ENCODE measurements around the gene DCP1A. TPM values are rescaled to one million over a fixed set of nuclear protein-coding genes. Genes with fewer than 3 reads are reported as not detected.
A peak's percentile ranks its signal among the peaks of the same experiment; 100 is the strongest.

DCP1A gene
- total and polyA plus RNA-seq, 9 of the 15 experiments (the other 6 are each of a cell fraction or from before 2014, with no cell fraction given): 6.6 to 33.7 (median 13.3) TPM

- no peak for DNase-seq (ENCODE audit: extremely low read depth in 1 of 4, low spot score in 3 of 4)
- no peak overlapping the region for H2AFZ ChIP-seq (ENCODE audit: low read depth, low read length)
- H3K79me2 ChIP-seq (ENCODE audit: control insufficient read depth, insufficient read depth, low read length): peaks cover 49% of the 10 kb centered on the region
- H3K9me3 ChIP-seq (replicated peaks; ENCODE audit: control insufficient read depth, insufficient read depth, low read depth, low read length): no peaks in the 10 kb centered on the region
- H3K27me3 ChIP-seq (ENCODE audit: control insufficient read depth in 2 of 2, insufficient read depth in 2 of 2, low read length in 2 of 2): no peaks in the 10 kb centered on the region
- peaks cover 7 to 28% of the 10 kb centered on the region in 2 experiments for H3K4me1 ChIP-seq (replicated peaks in 1 of 2; ENCODE audit: control insufficient read depth in 2 of 2, insufficient read depth in 2 of 2, low read length in 2 of 2)
- TF ChIP-seq POLR2G (IDR thresholded peaks at IDR 0.05; ENCODE audit: low read depth, low read length) (0 out of 2 replicates have a peak, but pooled peaks have one; percentile 12), GTF3C2 (IDR thresholded peaks at IDR 0.05; ENCODE audit: borderline replicate concordance, extremely low read depth, insufficient read length) (no peak), ZKSCAN1 (IDR thresholded peaks at IDR 0.05; ENCODE audit: low read depth, low read length) (no peak)
- intact Hi-C loops (cut with micrococcal nuclease) (no loop called here), in situ Hi-C loops (cut with MboI) (no loop called here)
- POLR2A ChIA-PET: interaction anchor here (0.6 kb wide), 1 partner anchor 11 kb away, joined by 3 read pairs; no protein-coding TSS in a partner anchor
- peaks cover 86% of the 10 kb centered on the region for H3K36me3 ChIP-seq (ENCODE audit: control insufficient read depth, insufficient read depth, low read length)
- H3K9ac ChIP-seq (ENCODE audit: insufficient read depth in 1 of 2, low read depth in 2 of 2, low read length in 2 of 2): no peak overlapping the region; a peak in 2 of 4 replicates
- no TSS peak for BruUV-seq (replicated peaks)
- H3K4me2 ChIP-seq (ENCODE audit: insufficient read depth, low read length): no peak overlapping the region
- CTCF ChIA-PET (ENCODE audit: low intra/inter-chr PET ratio): no interaction called here
- H3K9me1 ChIP-seq (ENCODE audit: control insufficient read depth, insufficient read depth, low read length): no peaks in the 10 kb centered on the region
- H3K4me3 ChIP-seq: no peak overlapping the region
- no peak for FAIRE-seq
- peaks cover 23% of the 10 kb centered on the region for H4K20me1 ChIP-seq (replicated peaks; ENCODE audit: control insufficient read depth, insufficient read depth, low read length)
- ATAC-seq: no peak
- no peak overlapping the region for H3K27ac ChIP-seq (ENCODE audit: extremely low read depth, low read depth, low read length)
- WGBS (ENCODE audit: insufficient coverage, low coverage, missing lambda C conversion rate): 96% methylated on average over 15 of the region's 28 CpGs
These were observed 106.1 kb downstream of the DCP1A start for GRCh38 chr3:53240989-53241972.

All from K562 (cell line).